GM19324 (cell line): ENCODE results near the gene OR1L4.

ENCODE experiments used
- ATAC-seq: cut with Tn5 transposase; IDR thresholded peaks from one replicate; pipeline ENCODE4 v1.9.1; 2021; ENCODE audit warnings: mild to moderate bottlenecking, moderate library complexity; ENCODE audit not compliant: unreplicated experiment, low FRiP score

OR1L4 gene

GRCh38 chr9:122723690-122724089 is at the start of gene OR1L4:
Gene OR1L4, plus strand, starts transcription at chr9:122723990. Its CDS starts 0 bp downstream, at chr9:122723990.
- ATAC-seq = no peak

GRCh38 chr9:122684851-122685250 is 38.9 kb upstream of the OR1L4 start:
- no peak for ATAC-seq

- no peak for ATAC-seq
These were observed 28.1 kb upstream of the OR1L4 start for GRCh38 chr9:122695696-122696095.

GRCh38 chr9:122718038-122718437 is 5.8 kb upstream of the OR1L4 start:
- no peak for ATAC-seq

- no peak for ATAC-seq
These were observed 4.6 kb upstream of the OR1L4 start for GRCh38 chr9:122719218-122719617.

- ATAC-seq = no peak
These were observed 18.2 kb downstream of the OR1L4 start, which contains the start of gene OR1L6 for GRCh38 chr9:122742003-122742402. Gene OR1L6, plus strand, starts transcription at chr9:122742303. Its CDS starts 7,545 bp downstream, at chr9:122749848.

- ATAC-seq = no peak
These were observed 31.0 kb downstream of the OR1L4 start for GRCh38 chr9:122754825-122755224.

- ATAC-seq = no peak
These were observed 44.0 kb downstream of the OR1L4 start for GRCh38 chr9:122767817-122768216.
